ENCODE results near the gene SLC16A12. TPM values are rescaled to one million over a fixed set of nuclear protein-coding genes. Genes with fewer than 3 reads are reported as not detected.

SLC16A12 gene
- total and polyA plus RNA-seq, 2 of the 8 experiments (the other 6 are each of a cell fraction or from before 2014, with no cell fraction given): 1.6 to 1.9 TPM

DNA sequence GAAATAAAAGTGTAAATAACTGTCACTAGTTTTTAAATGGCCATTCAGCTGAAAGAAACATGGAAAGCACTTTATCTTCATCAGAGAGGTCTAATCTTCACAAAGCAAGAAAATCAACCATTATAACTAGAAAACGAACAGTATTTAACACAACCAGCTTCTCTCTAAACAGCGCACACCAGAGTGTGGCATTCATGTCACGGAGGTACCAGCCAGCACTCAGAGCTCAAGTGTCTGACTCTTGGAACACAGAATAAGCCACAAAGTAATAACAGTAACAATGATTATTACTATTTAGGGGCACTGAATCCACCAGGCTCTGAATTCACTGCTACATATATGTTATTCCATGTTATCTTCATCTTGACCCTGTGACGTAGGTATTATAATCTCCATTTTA lies 60.9 kb downstream of the SLC16A12 start:
- Histone ChIP-seq H3K79me1 (ENCODE audit: low read depth, low read length) (no peaks in the 10 kb centered on the region), H2AFZ (ENCODE audit: low read length) (no peak overlapping the region), H4K20me1 (replicated peaks in 1 of 2; ENCODE audit: control insufficient read depth in 1 of 2, insufficient read depth in 2 of 2, low read length in 2 of 2) (no peaks in the 10 kb centered on the region), H4K5ac (ENCODE audit: insufficient read length, low read depth, low read length) (no peak overlapping the region), H3K9me3 (ENCODE audit: insufficient read depth in 2 of 2, low read depth in 1 of 2, low read length in 1 of 2) (no peaks in the 10 kb centered on the region), H3K23ac (ENCODE audit: insufficient read length) (no peak overlapping the region), H3K4ac (replicated peaks; ENCODE audit: insufficient read length, low read depth, low read length) (no peak overlapping the region), H3K4me2 (ENCODE audit: insufficient read depth in 1 of 2, low read depth in 2 of 2, low read length in 2 of 2) (no peak overlapping the region), H2AK5ac (ENCODE audit: low read depth, low read length) (no peak overlapping the region), H3K27ac (ENCODE audit: low read depth, low read length) (no peak overlapping the region), H4K91ac (replicated peaks; ENCODE audit: insufficient read length, low read length) (no peak overlapping the region), H3K9ac (replicated peaks in 1 of 4; ENCODE audit: extremely low read depth in 1 of 4, low read depth in 3 of 4, low read length in 3 of 4) (no peak overlapping the region), H4K8ac (ENCODE audit: extremely low read depth, insufficient read depth, low read length) (no peak overlapping the region), H3K4me3 (ENCODE audit: extremely low read depth in 1 of 4, insufficient read depth in 2 of 4, low read depth in 3 of 4, low read length in 4 of 4) (no peak overlapping the region), H3K79me2 (ENCODE audit: control insufficient read depth in 1 of 2, insufficient read depth in 2 of 2, low read length in 2 of 2) (no peaks in the 10 kb centered on the region), H3K14ac (ENCODE audit: insufficient read length) (no peak overlapping the region), H2BK120ac (replicated peaks; ENCODE audit: low read depth, low read length) (no peak overlapping the region), H3K23me2 (ENCODE audit: low read depth, low read length) (no peaks in the 10 kb centered on the region), H3K36me3 (ENCODE audit: control insufficient read depth in 2 of 4, insufficient read depth in 4 of 4, low read length in 3 of 4) (no peaks in the 10 kb centered on the region), H3K56ac (replicated peaks; ENCODE audit: insufficient read length, low read depth, low read length) (no peak overlapping the region), H3K4me1 (replicated peaks in 1 of 4; ENCODE audit: control insufficient read depth in 3 of 4, insufficient read depth in 4 of 4, low read length in 3 of 4) (peaks cover 0 to 11% (median 4%) of the 10 kb centered on the region in 4 experiments; a peak in 5 of 7 replicates), H2BK12ac (ENCODE audit: low read depth, low read length) (no peak overlapping the region), H2BK15ac (ENCODE audit: low read length) (no peak overlapping the region), H3K27me3 (replicated peaks in 1 of 4; ENCODE audit: control insufficient read depth in 3 of 4, extremely low read depth in 1 of 4, insufficient read depth in 3 of 4, low read length in 3 of 4) (no peaks in the 10 kb centered on the region), H2BK5ac (ENCODE audit: low read depth, low read length) (no peak overlapping the region), H3K18ac (ENCODE audit: extremely low read depth, low read length) (no peak overlapping the region), H2BK20ac (ENCODE audit: low read length) (no peak overlapping the region)
- ChIA-PET POLR2A (ENCODE audit: partially characterized antibody) (interaction anchor here (0.7 kb wide), 1 partner anchor 53 kb away, joined by 3 read pairs; no protein-coding TSS in a partner anchor), CTCF (ENCODE audit: partially characterized antibody) (interaction anchor here (0.6 to 1.0 kb wide), 2 partner anchors 49 to 88 kb away, joined by 3 to 4 read pairs; no protein-coding TSS in a partner anchor)
- 85% methylated on average over 4 of the region's 4 CpGs; no CpG with 5 or more reads in 1 of the 2 experiments for WGBS, 2 experiments (ENCODE audit: extremely low coverage in 1 of 2, insufficient coverage in 1 of 2, insufficient read length in 1 of 2, insufficient replicate concordance in 2 of 2, low coverage in 1 of 2, low lambda C conversion rate in 2 of 2, missing lambda C conversion rate in 1 of 2)
- DNase-seq (ENCODE audit: low read depth in 1 of 2, low spot score in 2 of 2): no peak
- FAIRE-seq: no peak
- TF ChIP-seq KDM4A (IDR thresholded peaks at IDR 0.05; ENCODE audit: low read depth, low read length, severe bottlenecking) (no peak), CREB1 (IDR thresholded peaks at IDR 0.05) (no peak), GABPA (IDR thresholded peaks at IDR 0.05; ENCODE audit: borderline replicate concordance, insufficient read depth, low read length) (no peak), BACH1 (IDR thresholded peaks at IDR 0.05; ENCODE audit: low read length) (no peak), TAF1 (IDR thresholded peaks at IDR 0.05; ENCODE audit: low read depth, low read length) (no peak), NANOG (IDR thresholded peaks at IDR 0.05; ENCODE audit: insufficient read depth, low read depth, low read length, poor library complexity, severe bottlenecking) (no peak), SP2 (IDR thresholded peaks at IDR 0.05; ENCODE audit: low read length) (no peak), HDAC6 (IDR thresholded peaks at IDR 0.05; ENCODE audit: low read depth, low read length) (no peak), GTF2F1 (IDR thresholded peaks at IDR 0.05; ENCODE audit: borderline replicate concordance, low read depth, low read length) (no peak), SP4 (IDR thresholded peaks at IDR 0.05; ENCODE audit: low read length) (no peak), KDM5A (IDR thresholded peaks at IDR 0.05; ENCODE audit: low read length) (no peak)
- TF ChIP-seq, protein P1, sequence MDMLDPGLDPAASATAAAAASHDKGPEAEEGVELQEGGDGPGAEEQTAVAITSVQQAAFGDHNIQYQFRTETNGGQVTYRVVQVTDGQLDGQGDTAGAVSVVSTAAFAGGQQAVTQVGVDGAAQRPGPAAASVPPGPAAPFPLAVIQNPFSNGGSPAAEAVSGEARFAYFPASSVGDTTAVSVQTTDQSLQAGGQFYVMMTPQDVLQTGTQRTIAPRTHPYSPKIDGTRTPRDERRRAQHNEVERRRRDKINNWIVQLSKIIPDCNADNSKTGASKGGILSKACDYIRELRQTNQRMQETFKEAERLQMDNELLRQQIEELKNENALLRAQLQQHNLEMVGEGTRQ (IDR thresholded peaks at IDR 0.05; ENCODE audit: low read length): no peak

Data from H1 (cell line).